ENCODE results near the gene KIRREL3.
"Not testable (repeated sequence)": the region's sequence is repeated elsewhere in the genome, so short reads cannot be mapped to it uniquely, and the experiment has no call there.

Gene KIRREL3

GRCh38 chr11:126391970-126392632 is 608.5 kb downstream of the KIRREL3 start:
- FAIRE-seq = no peak

GRCh38 chr11:126391286-126391954 is 609.1 kb downstream of the KIRREL3 start:
- no peak for FAIRE-seq

GRCh38 chr11:126390272-126390867 is 610.2 kb downstream of the KIRREL3 start:
- no peak for FAIRE-seq

GRCh38 chr11:126387857-126388256 is 612.7 kb downstream of the KIRREL3 start:
- no peak for FAIRE-seq

GRCh38 chr11:126386729-126387071 is 613.9 kb downstream of the KIRREL3 start:
- FAIRE-seq = not testable (repeated sequence)

- no peak for FAIRE-seq
These were observed 614.4 kb downstream of the KIRREL3 start for GRCh38 chr11:126385991-126386728.

- no peak for FAIRE-seq
These were observed 616.0 kb downstream of the KIRREL3 start for GRCh38 chr11:126384449-126385070.

GRCh38 chr11:126383339-126384335 is 616.9 kb downstream of the KIRREL3 start:
- FAIRE-seq = no peak

- FAIRE-seq = not testable (repeated sequence)
These were observed 617.9 kb downstream of the KIRREL3 start for GRCh38 chr11:126382641-126383040.

GRCh38 chr11:126381960-126382359 is 618.6 kb downstream of the KIRREL3 start:
- FAIRE-seq = not testable (repeated sequence)

- no peak for FAIRE-seq
These were observed 619.7 kb downstream of the KIRREL3 start for GRCh38 chr11:126380909-126381308.

- FAIRE-seq = no peak
These were observed 621.8 kb downstream of the KIRREL3 start for GRCh38 chr11:126378763-126379162.

GRCh38 chr11:126375726-126376125 is 624.8 kb downstream of the KIRREL3 start:
- FAIRE-seq = no peak

GRCh38 chr11:126374562-126375300 is 625.8 kb downstream of the KIRREL3 start:
- not testable (repeated sequence) for FAIRE-seq

- not testable (repeated sequence) for FAIRE-seq
These were observed 627.0 kb downstream of the KIRREL3 start for GRCh38 chr11:126373389-126374066.
